GM18505 (cell line): ENCODE results near the gene AGAP3.

ENCODE experiments used
- ATAC-seq: cut with Tn5 transposase; IDR thresholded peaks from one replicate; pipeline ENCODE4 v1.9.1; 2021; ENCODE audit not compliant: unreplicated experiment
- POLR2A ChIP-seq: IDR thresholded peaks from 4 replicates; pipeline ENCODE4 v1.6.1; 2011; ENCODE audit warnings: borderline replicate concordance; ENCODE audit not compliant: insufficient read depth, insufficient read length; ENCODE audit errors: extremely low read depth

The AGAP3 gene

DNA sequence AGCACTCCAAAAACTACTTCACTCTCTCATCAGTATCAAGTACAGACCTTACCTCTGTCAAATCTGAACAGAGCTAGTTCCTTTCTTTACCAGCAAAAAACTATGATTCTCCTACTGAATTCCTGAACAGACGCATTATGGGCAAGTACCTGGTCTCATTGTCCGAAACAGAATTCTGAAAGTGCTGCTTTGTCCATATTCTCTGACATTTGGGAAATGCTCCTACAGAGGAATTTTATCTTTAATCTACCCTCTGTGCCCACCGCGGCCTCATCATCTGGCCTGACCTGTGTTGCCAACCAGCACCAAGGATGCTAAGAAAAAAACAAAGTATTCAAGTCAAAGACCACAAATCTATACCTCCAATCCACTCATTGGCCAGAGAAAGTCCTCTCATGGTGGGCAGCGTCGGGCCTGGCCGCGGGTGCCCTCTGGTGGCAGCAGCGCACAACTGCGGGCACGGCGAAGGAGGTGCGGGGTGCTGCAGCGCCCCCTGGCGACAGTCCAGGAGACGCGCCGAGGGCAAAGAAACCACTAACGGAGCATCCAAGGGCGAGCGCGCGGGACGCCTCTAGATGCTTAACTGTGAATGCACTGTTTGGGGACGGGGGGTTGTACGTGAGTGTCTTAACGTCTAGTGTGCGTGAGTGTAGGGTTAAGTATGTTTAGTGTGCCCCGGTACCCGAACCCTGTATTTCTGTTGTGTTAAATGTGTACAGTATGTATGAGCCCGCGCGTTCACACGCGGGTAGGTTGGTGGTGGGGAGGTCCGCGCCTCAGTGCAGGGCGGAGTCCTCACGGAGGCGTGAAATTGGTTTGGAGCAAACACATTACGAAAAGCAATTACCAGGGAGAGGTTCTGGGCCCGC, 86.2 kb downstream of the AGAP3 start:
- ATAC-seq, result peak; percentile 66
- TF ChIP-seq POLR2A, result no peak

DNA sequence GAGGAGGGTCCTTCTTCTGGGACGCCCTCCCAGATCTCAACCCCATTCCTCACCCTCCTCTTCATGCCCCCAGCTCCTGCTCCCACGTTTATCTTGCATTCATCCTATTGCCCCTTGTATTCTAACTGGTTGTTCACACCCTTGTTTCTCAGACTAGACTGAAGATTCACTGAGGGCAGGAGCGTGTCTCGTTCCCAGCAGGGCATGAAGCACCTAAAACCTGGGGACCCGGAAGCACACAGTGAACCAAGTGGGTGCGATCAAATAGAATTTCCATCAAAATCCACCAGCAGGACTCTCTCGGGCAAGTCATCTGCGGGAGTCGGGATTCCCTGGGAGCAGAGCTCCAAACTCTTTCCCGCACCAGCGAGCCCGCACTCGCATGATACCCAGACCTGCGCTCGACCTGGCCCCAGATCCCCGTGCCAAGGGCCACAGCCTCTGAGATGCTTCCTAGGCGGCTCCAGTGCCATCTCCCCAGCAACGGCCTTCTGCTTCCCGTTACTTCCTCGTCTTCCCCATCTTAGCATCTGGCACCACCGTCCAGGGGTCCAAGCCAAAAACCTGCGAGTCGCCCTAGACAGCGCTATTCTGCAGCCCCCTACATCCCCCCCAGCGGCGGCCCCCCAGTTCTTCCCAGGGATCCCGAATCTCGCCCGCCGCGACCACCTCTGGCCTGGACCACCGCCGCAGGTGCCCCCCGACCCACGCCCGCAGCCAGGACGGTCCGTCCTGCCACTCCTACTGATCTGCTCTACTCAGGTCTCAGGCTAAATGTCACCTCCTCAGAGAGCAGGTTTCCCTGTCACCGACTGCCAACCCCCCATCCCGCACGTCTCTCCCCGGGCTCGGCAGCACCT, 87.3 kb downstream of the AGAP3 start:
- no peak for ATAC-seq
- TF ChIP-seq POLR2A, result no peak

DNA sequence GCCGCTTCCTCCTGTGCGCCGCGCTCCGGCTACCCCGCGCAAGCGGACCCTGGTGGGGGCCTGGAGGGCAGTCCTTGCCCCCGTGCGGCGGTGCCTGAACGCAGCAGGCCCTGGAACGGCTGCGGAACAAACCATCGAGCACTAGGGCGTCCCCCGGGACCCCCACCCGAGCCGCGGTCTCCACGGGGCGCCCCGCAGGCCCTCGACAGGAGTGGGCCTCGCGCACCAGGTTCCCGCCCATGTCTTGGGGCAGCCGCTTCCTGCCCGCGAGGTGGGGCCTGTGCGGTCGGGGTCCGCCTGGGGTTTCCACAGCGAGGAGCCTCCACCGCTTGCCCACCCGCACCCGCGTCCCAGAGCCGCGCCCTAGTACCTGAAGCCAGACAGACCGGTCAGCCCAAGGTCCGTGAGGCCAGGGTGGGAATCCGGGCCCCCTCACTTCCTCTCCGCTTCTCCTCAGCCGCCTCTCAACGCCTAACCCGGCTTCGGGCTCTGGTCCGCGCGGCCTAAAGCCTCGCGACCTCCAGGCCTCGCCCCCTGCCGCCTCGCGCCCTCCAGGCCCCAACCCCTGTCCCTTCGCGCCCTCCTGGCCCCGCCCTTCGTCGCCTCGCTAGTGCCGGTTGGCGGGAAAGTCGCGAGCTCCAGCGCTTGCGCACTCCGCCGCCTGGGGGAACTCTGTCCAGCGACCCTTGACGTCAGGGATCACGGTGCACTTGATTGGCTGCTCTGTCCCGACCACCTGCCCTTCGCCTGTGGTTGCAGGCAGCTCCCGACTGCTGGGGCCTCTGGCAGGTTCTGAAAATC, 88.2 kb downstream of the AGAP3 start:
- no peak for TF ChIP-seq POLR2A
- no peak for ATAC-seq

DNA sequence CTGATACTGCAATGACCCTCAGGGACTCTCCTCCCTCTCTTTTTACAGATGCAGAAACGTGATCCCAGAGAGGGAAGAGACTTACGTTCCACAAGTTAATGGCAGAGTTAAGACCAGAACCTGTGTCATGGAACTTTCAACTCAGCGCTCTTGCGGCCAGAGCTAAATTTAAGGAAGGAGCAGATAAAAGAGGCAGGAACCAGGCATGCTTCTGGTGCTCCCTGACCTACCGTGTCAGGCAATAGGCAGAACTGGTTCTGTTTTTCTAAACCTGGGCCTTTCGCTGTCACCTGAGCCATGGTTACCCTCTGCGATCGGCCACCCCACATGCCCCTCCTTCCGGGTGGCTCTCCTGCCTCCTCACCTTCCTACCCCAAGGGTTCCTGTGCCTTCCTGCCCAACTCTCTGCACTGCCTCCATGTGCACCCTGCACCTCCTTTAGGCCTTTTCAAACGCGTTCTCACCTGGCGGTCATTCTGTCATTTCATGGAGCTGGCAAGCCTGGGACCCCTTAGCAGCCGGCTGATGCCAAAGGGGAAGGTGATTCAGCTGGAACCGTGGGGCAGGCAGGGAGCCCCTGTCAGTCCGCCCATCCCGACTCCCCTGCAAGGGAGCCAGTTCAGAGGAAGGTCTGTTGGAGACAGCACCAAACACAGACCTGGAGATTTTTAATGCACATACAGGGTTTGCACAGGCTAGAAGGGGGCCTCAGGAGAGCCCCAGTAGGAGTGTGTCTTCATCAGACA, 88.9 kb downstream of the AGAP3 start:
- TF ChIP-seq POLR2A, result no peak
- ATAC-seq, result no peak

DNA sequence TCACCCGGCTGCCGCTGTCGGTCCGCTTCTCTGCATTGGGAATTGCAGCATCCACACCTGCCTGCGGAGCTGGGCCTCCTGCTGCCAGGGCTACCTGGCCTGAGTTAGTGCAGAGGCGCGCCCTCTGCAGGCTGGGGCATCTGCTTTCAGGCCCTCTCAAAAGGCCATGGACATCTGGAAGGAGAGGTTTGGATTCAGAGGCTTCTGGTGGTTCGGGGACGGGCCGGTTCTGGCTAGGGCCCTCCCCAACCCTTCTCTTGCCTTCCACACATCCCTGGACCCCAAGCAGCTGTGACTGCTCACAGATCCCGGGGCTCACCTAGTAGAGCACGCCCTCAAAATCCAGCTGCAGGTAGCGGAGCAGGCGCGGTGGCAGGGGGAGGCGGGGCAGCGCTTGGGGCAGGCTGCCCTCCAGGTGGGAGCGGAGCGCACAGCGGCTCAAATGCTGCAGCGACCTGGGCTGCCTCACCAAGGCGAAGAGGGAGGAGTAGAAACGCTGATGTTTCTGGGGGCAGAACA, 89.6 kb downstream of the AGAP3 start:
- TF ChIP-seq POLR2A, result no peak
- no peak for ATAC-seq

DNA sequence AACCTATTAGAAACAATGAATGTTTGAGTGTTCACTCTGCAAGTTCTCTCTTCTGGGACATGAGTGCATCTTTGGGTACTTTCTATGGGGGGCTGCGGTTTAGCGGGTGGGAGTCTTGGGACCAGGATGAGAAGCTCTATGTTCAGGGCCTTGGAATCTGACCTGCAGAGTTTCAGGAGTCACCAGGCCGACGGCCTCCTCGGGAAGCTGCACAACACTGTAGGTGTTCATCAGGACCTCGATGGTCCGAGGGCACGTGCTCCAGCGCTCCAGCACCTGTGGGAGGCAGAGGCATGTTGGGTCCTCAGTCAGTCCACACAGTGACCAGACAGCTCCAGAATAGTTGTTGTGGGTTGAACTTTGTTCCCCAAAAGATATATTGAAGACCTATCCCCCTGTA, 90.1 kb downstream of the AGAP3 start:
- no peak for ATAC-seq
- TF ChIP-seq POLR2A, result no peak

DNA sequence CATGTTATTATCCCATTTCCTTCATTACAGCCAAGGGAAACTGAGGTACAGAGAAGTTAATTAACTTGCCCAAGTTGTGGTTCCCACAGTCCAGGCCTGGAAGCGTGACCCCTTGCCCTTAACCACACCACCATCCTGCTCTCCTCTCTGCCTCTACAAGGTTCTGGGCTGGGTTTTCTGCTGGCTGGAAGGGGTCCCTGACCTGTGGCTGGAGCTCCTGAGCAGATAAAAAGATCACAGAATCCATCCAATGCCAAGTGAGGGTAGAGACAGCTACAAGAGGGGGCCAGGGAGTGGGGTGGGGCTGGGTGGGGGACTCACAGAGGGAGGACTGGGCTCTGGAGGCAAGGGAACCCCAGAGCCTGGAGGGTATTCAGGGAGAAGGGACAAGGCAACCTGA, 91.0 kb downstream of the AGAP3 start:
- no peak for TF ChIP-seq POLR2A
- ATAC-seq, result no peak

DNA sequence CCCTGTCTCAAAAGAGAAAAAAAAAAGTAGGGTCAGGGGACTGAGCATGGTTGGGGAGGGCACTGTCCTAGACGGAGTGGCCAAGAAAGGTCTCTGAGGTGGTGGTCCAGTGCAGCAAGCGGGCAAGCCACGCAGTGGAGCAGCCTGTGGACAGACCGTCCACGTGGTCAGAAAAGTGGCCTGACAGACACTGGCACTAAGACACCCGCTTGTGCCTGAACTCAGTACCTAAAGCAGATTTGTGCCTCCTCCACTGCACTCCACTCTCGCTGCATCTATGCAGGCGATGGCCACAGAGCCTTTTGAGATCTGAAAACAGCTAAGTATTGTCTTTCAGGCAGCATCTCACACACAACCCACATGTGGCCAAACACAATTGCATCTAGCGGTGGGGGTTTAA, 92.0 kb downstream of the AGAP3 start:
- TF ChIP-seq POLR2A, result no peak
- ATAC-seq, result no peak

DNA sequence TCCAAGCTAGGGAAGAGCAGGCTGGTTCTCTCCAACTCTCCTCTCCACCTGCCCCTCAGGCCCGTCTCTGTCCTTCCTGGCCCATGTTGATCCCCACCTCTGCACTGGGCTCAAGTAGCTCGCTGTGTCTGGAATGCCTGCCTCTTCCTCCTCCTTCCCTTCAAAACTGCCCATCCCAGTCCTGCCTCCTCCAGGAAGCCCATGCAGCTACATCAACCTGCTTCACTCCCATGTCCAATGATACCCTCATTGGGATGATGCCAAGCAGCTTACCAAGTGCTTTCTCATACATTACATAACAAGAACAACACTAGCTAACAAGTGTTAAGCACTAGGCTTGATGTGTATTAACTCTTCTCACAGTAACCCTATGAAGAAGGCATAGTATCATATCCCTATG, 92.6 kb downstream of the AGAP3 start:
- TF ChIP-seq POLR2A, result no peak
- ATAC-seq, result no peak

DNA sequence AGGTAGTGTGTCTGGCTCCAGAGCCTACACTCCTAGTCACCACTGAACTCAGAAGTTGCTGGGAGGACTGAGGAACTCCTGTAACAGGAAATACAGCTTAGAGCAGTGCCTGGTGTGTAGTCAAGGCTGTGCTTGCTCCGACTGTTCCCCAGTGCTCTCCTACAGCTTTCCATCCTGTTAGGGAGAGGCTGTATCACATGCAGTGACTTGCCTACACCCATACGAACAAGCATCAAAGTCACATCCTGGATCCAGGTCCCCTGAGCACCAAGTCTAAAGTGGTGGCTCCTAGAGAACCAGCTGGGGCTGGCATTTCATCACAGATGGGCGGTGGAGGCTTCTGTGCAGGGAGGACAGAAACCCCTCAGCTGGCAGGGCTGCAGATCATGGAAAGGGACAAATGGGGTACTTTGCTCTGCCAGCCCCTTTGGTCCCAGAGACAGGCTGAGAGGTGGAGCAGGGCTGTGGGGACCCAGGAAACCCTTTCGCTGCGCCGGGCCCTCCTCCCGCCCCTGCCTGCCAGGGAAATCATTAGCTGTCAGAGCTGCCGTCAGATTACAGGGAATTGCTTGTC, 93.1 kb downstream of the AGAP3 start:
- no peak for ATAC-seq
- TF ChIP-seq POLR2A, result no peak

DNA sequence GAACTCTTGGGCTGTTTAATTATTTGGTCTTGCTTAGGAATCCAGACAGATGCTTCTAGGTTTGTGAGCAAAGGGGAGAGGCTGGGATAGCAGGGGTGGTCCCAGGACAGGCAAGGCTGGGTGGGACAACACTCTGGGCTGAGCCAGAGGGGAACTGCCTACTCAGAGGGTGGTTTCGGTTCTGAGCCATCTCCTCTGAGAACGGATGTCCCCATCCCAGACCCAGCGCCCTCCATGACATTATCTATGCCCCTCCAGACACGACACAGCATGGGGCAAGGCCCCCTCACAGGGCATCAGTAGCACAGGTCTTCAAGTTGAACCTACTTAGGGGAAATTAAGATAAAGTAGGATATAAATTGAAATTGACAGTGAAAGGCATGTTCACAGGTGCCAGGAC, 93.7 kb downstream of the AGAP3 start:
- no peak for TF ChIP-seq POLR2A
- ATAC-seq, result no peak

DNA sequence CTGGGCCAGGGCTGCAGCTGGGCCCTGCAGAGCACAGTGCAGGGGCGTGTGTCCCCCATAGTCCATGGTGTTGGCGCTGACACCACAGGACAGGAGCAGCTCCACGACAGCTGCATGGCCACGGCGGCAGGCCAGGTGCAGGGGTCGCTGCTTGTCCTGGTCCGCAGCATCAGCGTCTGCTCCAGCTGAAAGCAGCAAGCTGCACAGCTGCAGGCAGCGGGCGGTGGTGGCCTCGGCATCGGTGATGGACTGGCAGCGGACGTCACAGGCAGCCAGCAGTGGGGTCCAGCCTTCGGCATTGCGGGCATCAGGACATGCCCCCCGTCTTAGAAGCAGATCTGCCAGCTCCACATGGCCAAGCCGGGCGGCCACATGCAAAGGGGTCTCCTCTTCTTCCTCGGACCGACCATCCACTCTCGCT, 94.7 kb downstream of the AGAP3 start:
- ATAC-seq, result no peak
- no peak for TF ChIP-seq POLR2A
